ENCODE data around the gene CPNE5.
A peak's percentile ranks its signal among the peaks of the same experiment; 100 is the strongest.

The CPNE5 gene

DNA sequence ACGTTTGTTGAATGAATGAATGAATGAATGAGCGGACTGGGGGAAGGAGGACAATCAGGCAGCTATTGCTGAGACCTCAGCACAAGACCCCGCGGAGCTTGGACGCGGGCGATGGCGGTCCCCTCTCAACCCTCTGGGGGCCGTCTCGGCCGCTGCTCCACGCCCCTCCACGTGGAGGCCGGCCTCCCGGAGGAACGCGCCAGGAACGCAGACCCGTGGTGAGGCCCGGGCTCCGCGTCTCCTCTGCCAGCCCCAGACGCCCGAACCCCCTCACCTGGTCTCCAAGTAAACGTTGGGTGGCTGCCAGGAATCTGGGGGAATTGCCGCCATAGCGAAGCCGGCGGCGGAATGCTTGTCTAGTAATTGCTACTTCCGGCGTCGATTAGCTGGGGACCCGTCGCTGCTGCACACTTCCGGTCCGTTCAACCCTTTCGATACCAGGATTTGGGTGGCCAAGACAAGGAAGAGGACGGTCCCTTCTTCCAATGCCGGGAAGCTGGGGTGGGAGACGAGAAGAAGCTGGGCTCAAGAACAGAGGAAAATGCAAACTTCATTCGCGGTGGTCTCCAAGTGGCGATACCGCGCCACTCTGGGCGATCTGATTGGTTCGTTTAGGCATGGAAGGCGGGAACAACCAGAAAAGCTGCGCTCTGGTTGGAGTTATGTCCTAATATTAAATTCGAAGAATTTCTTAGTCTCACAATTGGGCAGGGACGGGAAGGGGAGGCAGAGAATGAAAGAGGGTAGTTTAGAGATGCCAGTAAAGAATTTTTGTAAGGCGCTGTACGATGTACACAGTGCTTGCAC, 35.4 kb upstream of the CPNE5 start, which contains the start of gene PPIL1:
PPIL1 (minus strand) TSS at position 361 of the 807 bp plus-strand sequence; CDS start at position 330, 31 bp downstream.
- peak within 1 kb of the TSS; percentile 73 for H3K4me3 ChIP-seq (ENCODE audit: low read depth, low read length)
- TF ChIP-seq CTCF (IDR thresholded peaks at IDR 0.05; ENCODE audit: borderline replicate concordance, insufficient read depth, low read depth, low read length) = 0 out of 2 replicates have a peak, but pooled peaks have one; percentile 19

DNA sequence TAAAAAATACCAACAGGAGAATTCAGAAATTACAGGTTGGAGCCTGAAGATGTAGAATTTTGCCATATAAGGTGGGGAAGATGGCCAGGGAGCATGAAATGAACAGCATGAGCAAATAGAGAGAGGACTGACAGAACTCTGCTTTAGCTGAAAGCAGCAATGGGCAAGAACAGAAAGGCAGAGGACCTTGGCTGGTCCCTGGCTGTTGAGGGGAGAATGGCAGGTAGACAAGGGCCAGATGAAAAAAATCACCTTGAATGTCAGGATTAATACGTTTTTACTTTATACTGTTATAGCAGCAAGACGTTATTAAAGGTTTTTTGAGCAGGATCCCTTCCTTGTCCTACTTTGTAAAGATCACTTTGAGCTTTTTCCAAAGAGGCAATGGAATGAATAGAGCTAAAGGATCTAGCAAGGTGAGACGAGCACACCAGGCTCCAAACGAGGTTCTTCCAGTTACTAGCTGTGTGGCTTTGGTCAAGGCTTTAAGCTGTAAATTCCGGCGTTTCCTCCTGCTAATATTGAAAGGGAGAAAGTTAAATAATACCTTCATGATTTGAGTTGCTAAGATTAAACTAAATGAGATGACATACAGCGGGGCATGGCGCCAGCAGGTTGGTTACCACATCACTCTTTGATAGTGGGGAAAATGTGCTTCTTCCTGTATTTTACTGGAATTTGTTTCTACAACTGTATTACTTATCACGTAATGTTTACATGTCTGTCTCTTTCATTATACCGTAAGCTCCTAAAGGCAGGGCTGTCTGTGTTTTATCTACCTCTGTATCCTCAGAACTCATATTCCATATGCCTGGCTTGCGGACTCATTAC, 34.6 kb upstream of the CPNE5 start:
- H3K4me3 ChIP-seq (ENCODE audit: low read depth, low read length) = peak overlapping the region; percentile 73
- TF ChIP-seq CTCF (IDR thresholded peaks at IDR 0.05; ENCODE audit: borderline replicate concordance, insufficient read depth, low read depth, low read length) = 0 out of 2 replicates have a peak, but pooled peaks have one; percentile 6

GRCh38 chr6:36873115-36873514, 33.9 kb upstream of the CPNE5 start:
- no peak for TF ChIP-seq CTCF (IDR thresholded peaks at IDR 0.05; ENCODE audit: borderline replicate concordance, insufficient read depth, low read depth, low read length)
- H3K4me3 ChIP-seq (ENCODE audit: low read depth, low read length) = no peak overlapping the region

DNA sequence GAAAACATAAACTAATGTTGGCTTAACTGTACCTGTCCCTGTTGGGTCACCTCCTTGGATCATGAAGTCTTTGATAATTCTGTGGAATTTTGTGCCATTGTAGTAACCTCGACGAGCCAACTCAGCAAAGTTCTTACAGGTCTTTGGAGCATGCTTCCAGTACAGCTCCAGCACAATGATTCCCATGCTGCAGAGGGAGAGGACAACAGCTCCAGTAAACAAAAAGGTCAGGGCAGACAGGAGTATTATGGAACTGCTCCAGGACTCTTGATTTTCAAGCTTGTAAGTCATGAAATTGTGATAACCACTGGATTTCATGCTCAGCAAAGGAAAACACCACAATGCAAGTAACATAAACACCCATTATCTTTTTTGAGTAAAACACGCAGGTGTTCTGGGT, 32.4 kb upstream of the CPNE5 start:
- H3K4me3 ChIP-seq (ENCODE audit: low read depth, low read length) = no peak overlapping the region
- no peak for TF ChIP-seq CTCF (IDR thresholded peaks at IDR 0.05; ENCODE audit: borderline replicate concordance, insufficient read depth, low read depth, low read length)

- no peak for TF ChIP-seq CTCF (IDR thresholded peaks at IDR 0.05; ENCODE audit: borderline replicate concordance, insufficient read depth, low read depth, low read length)
- no peak overlapping the region for H3K4me3 ChIP-seq (ENCODE audit: low read depth, low read length)
Observed at GRCh38 chr6:36867471-36868224, 28.4 kb upstream of the CPNE5 start.

- TF ChIP-seq CTCF (IDR thresholded peaks at IDR 0.05; ENCODE audit: borderline replicate concordance, insufficient read depth, low read depth, low read length) = no peak
- no peak overlapping the region for H3K4me3 ChIP-seq (ENCODE audit: low read depth, low read length)
Observed at GRCh38 chr6:36865835-36866234, 26.6 kb upstream of the CPNE5 start.
